SK-N-SH treated with all-trans-retinoic acid at 6 μM for 48 hours (cell line): ENCODE results near the gene EBF4.

Source experiments
- ARNTL ChIP-seq: fragments of 450-650 bp; formaldehyde crosslinking; IDR thresholded peaks from 2 replicates; pipeline ENCODE4 v1.5.0; 2020; ENCODE audit warnings: low read depth, mild to moderate bottlenecking, moderate library complexity, borderline replicate concordance
- PATZ1 ChIP-seq: fragments of 250-450 bp; sonication (Bioruptor Pico); IDR thresholded peaks from 2 replicates; pipeline ENCODE4 v1.8.0; 2020; ENCODE audit warnings: mild to moderate bottlenecking, moderate library complexity, borderline replicate concordance

GRCh38 chr20:2754424-2754823, 61.8 kb downstream of the EBF4 start:
- TF ChIP-seq ARNTL (CRISPR knock-in tag) (no peak), PATZ1 (CRISPR knock-in tag) (no peak)
